Effector memory CD8-positive, alpha-beta T cell (primary cell): Measurements from ENCODE around the gene CCDC61.

ENCODE experiments used
- ATAC-seq: fragments of 150-1000 bp; cut with Tn5 transposase; replicated peaks from 2 replicates; pipeline ENCODE4 v1.10.0; 2021; ENCODE audit warnings: mild to moderate bottlenecking, moderate library complexity
- DNase-seq, 3 experiments: peaks; one replicate each; pipeline ENCODE4 v3.0.0; 2021
- H3K27ac Mint-ChIP-seq, 2 donors: one replicate each; pipeline ENCODE4 v1.8.0; 2022; ENCODE audit warnings: mild to moderate bottlenecking in 2 of 2, mixed read lengths in 2 of 2, moderate library complexity in 2 of 2
- H3K27me3 Mint-ChIP-seq, 2 donors: one replicate each; pipeline ENCODE4 v1.8.0; 2022; ENCODE audit warnings: mixed read lengths in 2 of 2
- H3K36me3 Mint-ChIP-seq: one replicate; pipeline ENCODE4 v1.8.0; 2022; ENCODE audit warnings: mild to moderate bottlenecking, moderate library complexity, mixed read lengths; ENCODE audit not compliant: insufficient read depth
- H3K4me1 Mint-ChIP-seq, 2 donors: one replicate each; pipeline ENCODE4 v1.8.0; 2022; ENCODE audit warnings: low read depth in 2 of 2, mixed read lengths in 2 of 2
- H3K4me3 Mint-ChIP-seq, 2 donors: one replicate each; pipeline ENCODE4 v1.8.0; 2022; ENCODE audit warnings: mild to moderate bottlenecking in 2 of 2, mixed read lengths in 2 of 2, moderate library complexity in 2 of 2
- H3K9me3 Mint-ChIP-seq, 2 donors: one replicate each; pipeline ENCODE4 v1.8.0; 2022; ENCODE audit warnings: mixed read lengths in 2 of 2

The CCDC61 gene

GRCh38 chr19:45967246-45967645 is 28.0 kb upstream of the CCDC61 start:
- Mint-ChIP-seq H3K27ac (no peak overlapping the region), H3K9me3 (no peaks in the 10 kb centered on the region), H3K27me3 (peaks cover 69 to 78% of the 10 kb centered on the region in 2 donors), H3K4me3 (no peak overlapping the region), H3K4me1 (peaks cover 6 to 12% of the 10 kb centered on the region in 2 donors), H3K36me3 (no peaks in the 10 kb centered on the region)
- ATAC-seq (no peak), DNase-seq (no peak)

GRCh38 chr19:45968626-45969025 is 26.6 kb upstream of the CCDC61 start:
- no peak overlapping the region for H3K27ac Mint-ChIP-seq
- no peaks in the 10 kb centered on the region for H3K36me3 Mint-ChIP-seq
- DNase-seq (no peak), ATAC-seq (no peak)
- H3K4me1 Mint-ChIP-seq: peaks cover 11 to 17% of the 10 kb centered on the region in 2 donors
- peaks cover 65 to 77% of the 10 kb centered on the region in 2 donors for H3K27me3 Mint-ChIP-seq
- H3K4me3 Mint-ChIP-seq: no peak overlapping the region
- no peaks in the 10 kb centered on the region for H3K9me3 Mint-ChIP-seq

- ATAC-seq: no peak
- H3K4me3 Mint-ChIP-seq: no peak overlapping the region
- no peaks in the 10 kb centered on the region for H3K9me3 Mint-ChIP-seq
- H3K27ac Mint-ChIP-seq: no peak overlapping the region
- H3K36me3 Mint-ChIP-seq: no peaks in the 10 kb centered on the region
- H3K4me1 Mint-ChIP-seq: peaks cover 11 to 17% of the 10 kb centered on the region in 2 donors
- peaks cover 71 to 82% of the 10 kb centered on the region in 2 donors for H3K27me3 Mint-ChIP-seq
- no peak for DNase-seq
These were observed 25.6 kb upstream of the CCDC61 start for GRCh38 chr19:45969676-45970075.

GRCh38 chr19:45971260-45971902 is 23.9 kb upstream of the CCDC61 start:
- DNase-seq: no peak

GRCh38 chr19:45972081-45972946 is 23.0 kb upstream of the CCDC61 start:
- Mint-ChIP-seq H3K9me3 (no peaks in the 10 kb centered on the region), H3K4me3 (peak overlapping the region; percentile 3 to 18), H3K27ac (no peak overlapping the region), H3K36me3 (no peaks in the 10 kb centered on the region), H3K4me1 (peaks cover 11 to 17% of the 10 kb centered on the region in 2 donors), H3K27me3 (peaks cover 81 to 92% of the 10 kb centered on the region in 2 donors)
- peak in 2 of 3 experiments; percentile 10 to 33 for DNase-seq
- ATAC-seq: peak; percentile 80

More at GRCh38 chr19:45971260-45971902, 23.9 kb upstream of the CCDC61 start:
- no peak for ATAC-seq
- no peak overlapping the region for H3K4me3 Mint-ChIP-seq
- H3K4me1 Mint-ChIP-seq: peaks cover 11 to 17% of the 10 kb centered on the region in 2 donors
- H3K27ac Mint-ChIP-seq: no peak overlapping the region
- peaks cover 77 to 87% of the 10 kb centered on the region in 2 donors for H3K27me3 Mint-ChIP-seq
- H3K36me3 Mint-ChIP-seq: no peaks in the 10 kb centered on the region
- no peaks in the 10 kb centered on the region for H3K9me3 Mint-ChIP-seq

GRCh38 chr19:45972947-45973540 is 22.2 kb upstream of the CCDC61 start:
- Mint-ChIP-seq H3K9me3 (no peaks in the 10 kb centered on the region), H3K4me1 (peaks cover 11 to 17% of the 10 kb centered on the region in 2 donors), H3K36me3 (no peaks in the 10 kb centered on the region), H3K27me3 (peaks cover 81 to 92% of the 10 kb centered on the region in 2 donors), H3K4me3 (peak overlapping the region; percentile 3 to 16), H3K27ac (no peak overlapping the region)
- ATAC-seq (no peak), DNase-seq (peak in 1 of 3 experiments; percentile 10)

GRCh38 chr19:45973553-45974338 is 21.5 kb upstream of the CCDC61 start, which contains the start of gene NOVA2:
TSS of gene NOVA2 (minus strand) at chr19:45973865. CDS start at chr19:45973351, 514 bp downstream.
- DNase-seq (peak in 2 of 3 experiments; percentile 9 to 13), ATAC-seq (no peak)
- Mint-ChIP-seq H3K27me3 (peaks cover 80 to 92% of the 10 kb centered on the region in 2 donors), H3K36me3 (no peaks in the 10 kb centered on the region), H3K27ac (no peak within 1 kb of the TSS), H3K4me3 (peak within 1 kb of the TSS; percentile 16 to 43), H3K4me1 (peaks cover 11 to 17% of the 10 kb centered on the region in 2 donors), H3K9me3 (no peaks in the 10 kb centered on the region)

- H3K4me1 Mint-ChIP-seq: peaks cover 11 to 17% of the 10 kb centered on the region in 2 donors
- H3K27ac Mint-ChIP-seq: no peak overlapping the region
- no peak overlapping the region for H3K4me3 Mint-ChIP-seq
- ATAC-seq (no peak), DNase-seq (no peak)
- H3K27me3 Mint-ChIP-seq: peaks cover 74 to 89% of the 10 kb centered on the region in 2 donors
- H3K36me3 Mint-ChIP-seq: no peaks in the 10 kb centered on the region
- H3K9me3 Mint-ChIP-seq: no peaks in the 10 kb centered on the region
These were observed 19.8 kb upstream of the CCDC61 start for GRCh38 chr19:45975306-45976070.

GRCh38 chr19:45976178-45976577 is 19.1 kb upstream of the CCDC61 start:
- Mint-ChIP-seq H3K4me3 (no peak overlapping the region), H3K27ac (no peak overlapping the region), H3K4me1 (peaks cover 11 to 15% of the 10 kb centered on the region in 2 donors), H3K27me3 (peaks cover 75 to 88% of the 10 kb centered on the region in 2 donors), H3K36me3 (no peaks in the 10 kb centered on the region), H3K9me3 (no peaks in the 10 kb centered on the region)
- no peak for DNase-seq
- ATAC-seq: no peak

- Mint-ChIP-seq H3K27ac (no peak overlapping the region), H3K27me3 (peaks cover 67 to 87% of the 10 kb centered on the region in 2 donors), H3K4me3 (no peak overlapping the region), H3K9me3 (no peaks in the 10 kb centered on the region), H3K4me1 (no peaks in the 10 kb centered on the region), H3K36me3 (no peaks in the 10 kb centered on the region)
- DNase-seq: no peak
- no peak for ATAC-seq
These were observed 17.1 kb upstream of the CCDC61 start for GRCh38 chr19:45978156-45978555.

GRCh38 chr19:45981350-45981749 is 13.9 kb upstream of the CCDC61 start:
- Mint-ChIP-seq H3K27me3 (peaks cover 56 to 63% of the 10 kb centered on the region in 2 donors), H3K36me3 (no peaks in the 10 kb centered on the region), H3K27ac (no peak overlapping the region), H3K4me1 (no peaks in the 10 kb centered on the region), H3K9me3 (peaks cover 0 to 2% of the 10 kb centered on the region in 2 donors), H3K4me3 (no peak overlapping the region)
- ATAC-seq (no peak), DNase-seq (no peak)

GRCh38 chr19:45985321-45985720 is 9.9 kb upstream of the CCDC61 start:
- peaks cover 3% of the 10 kb centered on the region for H3K36me3 Mint-ChIP-seq
- peaks cover 0 to 2% of the 10 kb centered on the region in 2 donors for H3K9me3 Mint-ChIP-seq
- DNase-seq: no peak
- no peak overlapping the region for H3K4me3 Mint-ChIP-seq
- H3K27me3 Mint-ChIP-seq: peaks cover 50 to 53% of the 10 kb centered on the region in 2 donors
- no peak for ATAC-seq
- H3K4me1 Mint-ChIP-seq: peaks cover 0 to 2% of the 10 kb centered on the region in 2 donors
- H3K27ac Mint-ChIP-seq: no peak overlapping the region
